ENCODE results near the gene ENAM. TPM values are rescaled to one million over a fixed set of nuclear protein-coding genes. Genes with fewer than 3 reads are reported as not detected.
A peak's percentile ranks its signal among the peaks of the same experiment; 100 is the strongest.

Gene ENAM
- total RNA-seq, 3 donors from 2014 or later, result not detected

DNA sequence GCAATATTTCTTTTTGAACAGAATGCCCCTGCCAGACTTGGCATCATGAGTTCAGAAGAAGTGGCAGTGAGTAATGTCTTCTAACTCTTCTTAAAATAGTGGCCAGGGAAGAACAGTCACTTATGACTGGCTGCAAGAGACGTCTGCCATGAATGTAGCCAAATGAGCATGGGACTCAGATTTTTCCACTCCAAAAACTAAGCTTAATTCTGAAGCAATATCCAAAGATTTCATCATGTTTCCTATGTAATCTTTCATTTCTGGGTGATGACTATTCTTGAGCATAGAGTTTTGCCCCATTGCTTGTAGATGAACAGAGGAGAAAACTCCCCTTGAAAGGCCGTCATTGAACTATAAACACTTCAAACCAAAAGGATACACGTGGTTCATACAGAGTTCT lies 24.7 kb upstream of the ENAM start:
- no peak for ATAC-seq
- Histone ChIP-seq H3K4me1 (ENCODE audit: low read depth) (no peaks in the 10 kb centered on the region), H3K4me3 (no peak overlapping the region), H3K36me3 (ENCODE audit: low read depth) (no peaks in the 10 kb centered on the region), H3K9me3 (no peaks in the 10 kb centered on the region)
- no peak for DNase-seq
- intact Hi-C loops (cut with DNase I, micrococcal nuclease), result no loop called here
- TF ChIP-seq, protein P1, sequence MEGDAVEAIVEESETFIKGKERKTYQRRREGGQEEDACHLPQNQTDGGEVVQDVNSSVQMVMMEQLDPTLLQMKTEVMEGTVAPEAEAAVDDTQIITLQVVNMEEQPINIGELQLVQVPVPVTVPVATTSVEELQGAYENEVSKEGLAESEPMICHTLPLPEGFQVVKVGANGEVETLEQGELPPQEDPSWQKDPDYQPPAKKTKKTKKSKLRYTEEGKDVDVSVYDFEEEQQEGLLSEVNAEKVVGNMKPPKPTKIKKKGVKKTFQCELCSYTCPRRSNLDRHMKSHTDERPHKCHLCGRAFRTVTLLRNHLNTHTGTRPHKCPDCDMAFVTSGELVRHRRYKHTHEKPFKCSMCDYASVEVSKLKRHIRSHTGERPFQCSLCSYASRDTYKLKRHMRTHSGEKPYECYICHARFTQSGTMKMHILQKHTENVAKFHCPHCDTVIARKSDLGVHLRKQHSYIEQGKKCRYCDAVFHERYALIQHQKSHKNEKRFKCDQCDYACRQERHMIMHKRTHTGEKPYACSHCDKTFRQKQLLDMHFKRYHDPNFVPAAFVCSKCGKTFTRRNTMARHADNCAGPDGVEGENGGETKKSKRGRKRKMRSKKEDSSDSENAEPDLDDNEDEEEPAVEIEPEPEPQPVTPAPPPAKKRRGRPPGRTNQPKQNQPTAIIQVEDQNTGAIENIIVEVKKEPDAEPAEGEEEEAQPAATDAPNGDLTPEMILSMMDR (IDR thresholded peaks at IDR 0.05), result no peak

GRCh38 chr4:70606459-70606858 lies 22.1 kb upstream of the ENAM start:
- TF ChIP-seq, protein P1 (IDR thresholded peaks at IDR 0.05), result no peak
- intact Hi-C loops (cut with DNase I, micrococcal nuclease), result no loop called here
- Histone ChIP-seq H3K4me1 (ENCODE audit: low read depth) (no peaks in the 10 kb centered on the region), H3K9me3 (no peaks in the 10 kb centered on the region), H3K36me3 (ENCODE audit: low read depth) (no peaks in the 10 kb centered on the region), H3K4me3 (no peak overlapping the region)
- ATAC-seq (no peak), DNase-seq (no peak)

DNA sequence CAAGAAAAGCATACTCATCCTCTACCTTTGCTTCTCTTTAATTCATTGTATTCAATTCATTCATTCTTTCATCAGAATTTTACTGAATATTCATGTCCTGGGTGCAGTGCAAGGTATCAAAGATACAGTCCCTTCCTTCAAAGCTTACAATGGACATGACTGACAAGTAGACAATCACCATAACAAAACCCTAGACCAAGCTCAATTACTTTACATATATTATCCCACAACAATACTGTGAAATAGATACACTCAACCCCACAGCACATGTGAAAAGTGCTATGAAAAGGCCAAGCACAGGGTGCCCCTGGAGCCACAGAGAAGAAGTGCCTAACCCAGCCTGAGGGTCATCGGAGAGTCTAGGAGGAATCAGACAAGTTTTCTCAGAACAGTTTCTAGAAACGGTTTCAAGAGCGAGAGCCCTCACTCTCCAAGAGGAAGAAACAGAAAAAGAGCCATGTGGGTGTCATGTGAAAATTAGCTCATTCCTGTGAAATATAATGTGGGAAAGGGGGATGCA lies 21.1 kb upstream of the ENAM start:
- TF ChIP-seq, protein P1 (IDR thresholded peaks at IDR 0.05), result no peak
- H3K4me1 ChIP-seq (ENCODE audit: low read depth), result no peaks in the 10 kb centered on the region

GRCh38 chr4:70608324-70608723 lies 20.2 kb upstream of the ENAM start:
- H3K4me3 ChIP-seq, result no peak overlapping the region
- intact Hi-C loops (cut with DNase I, micrococcal nuclease), result no loop called here
- ATAC-seq (no peak), DNase-seq (no peak)
- no peaks in the 10 kb centered on the region for H3K4me1 ChIP-seq (ENCODE audit: low read depth)
- no peaks in the 10 kb centered on the region for H3K36me3 ChIP-seq (ENCODE audit: low read depth)
- no peaks in the 10 kb centered on the region for H3K9me3 ChIP-seq
- TF ChIP-seq, protein P1 (IDR thresholded peaks at IDR 0.05), result no peak

More for the DNA sequence above, 21.1 kb upstream of the ENAM start:
- H3K36me3 ChIP-seq (ENCODE audit: low read depth), result no peaks in the 10 kb centered on the region
- ATAC-seq (no peak), DNase-seq (no peak)
- H3K4me3 ChIP-seq, result no peak overlapping the region
- no peaks in the 10 kb centered on the region for H3K9me3 ChIP-seq
- intact Hi-C loops (cut with DNase I, micrococcal nuclease), result no loop called here

GRCh38 chr4:70613306-70614183 lies 15.0 kb upstream of the ENAM start:
- TF ChIP-seq, protein P1 (IDR thresholded peaks at IDR 0.05), result no peak
- DNase-seq (peak in 1 of 3 donors; percentile 26), ATAC-seq (peak; percentile 41)
- Histone ChIP-seq H3K4me1 (ENCODE audit: low read depth) (peaks cover 3% of the 10 kb centered on the region), H3K9me3 (no peaks in the 10 kb centered on the region), H3K36me3 (ENCODE audit: low read depth) (no peaks in the 10 kb centered on the region), H3K4me3 (no peak overlapping the region)
- intact Hi-C loops (cut with DNase I, micrococcal nuclease), result no loop called here
